AG04449 (cell line): ENCODE measurements around the gene CGN.

Experiments
- CTCF ChIA-PET: fragments of 350-600 bp; formaldehyde crosslinking; extraction: SDS; loops from one replicate; lab custom pipeline; 2021; ENCODE audit warnings: antibody characterized with exemption; lab: Yijun Ruan, JAX
- POLR2A ChIA-PET: fragments of 400-600, 350-600 bp; formaldehyde crosslinking; extraction: SDS; loops from one replicate; lab custom pipeline; 2020; ENCODE audit warnings: antibody characterized with exemption, inconsistent platforms; lab: Yijun Ruan, JAX
- DNase-seq: peaks from one replicate; pipeline ENCODE4 v3.0.0-alpha.2; 2010; ENCODE audit warnings: low read depth, low spot score
- H3K4me3 ChIP-seq: 2 replicates; pipeline ENCODE4 v1.5.1; 2011; ENCODE audit warnings: low read depth, mild to moderate bottlenecking, control low read depth, low read length
- TF ChIP-seq, protein P1 (sequence below): IDR thresholded peaks from one replicate; pipeline ENCODE4 v1.5.1; 2011; ENCODE audit warnings: mild to moderate bottlenecking, moderate library complexity, low read length, control low read depth, inconsistent platforms; ENCODE audit not compliant: insufficient read depth; ENCODE audit errors: missing control alignments

Gene CGN

GRCh38 chr1:151539321-151540020, 28.3 kb downstream of the CGN start:
- peak overlapping the region; percentile 81 for H3K4me3 ChIP-seq
- ChIA-PET CTCF (interaction anchor here (1.0 to 1.9 kb wide), 3 partner anchors 19 to 195 kb away, joined by 3 to 8 read pairs (median 4); no protein-coding TSS in a partner anchor), POLR2A (interaction anchor here (0.9 to 1.2 kb wide), 4 partner anchors 9 to 80 kb away, joined by 4 to 5 read pairs (median 4); partner anchors contain the start of gene POGZ)
- TF ChIP-seq, protein P1, sequence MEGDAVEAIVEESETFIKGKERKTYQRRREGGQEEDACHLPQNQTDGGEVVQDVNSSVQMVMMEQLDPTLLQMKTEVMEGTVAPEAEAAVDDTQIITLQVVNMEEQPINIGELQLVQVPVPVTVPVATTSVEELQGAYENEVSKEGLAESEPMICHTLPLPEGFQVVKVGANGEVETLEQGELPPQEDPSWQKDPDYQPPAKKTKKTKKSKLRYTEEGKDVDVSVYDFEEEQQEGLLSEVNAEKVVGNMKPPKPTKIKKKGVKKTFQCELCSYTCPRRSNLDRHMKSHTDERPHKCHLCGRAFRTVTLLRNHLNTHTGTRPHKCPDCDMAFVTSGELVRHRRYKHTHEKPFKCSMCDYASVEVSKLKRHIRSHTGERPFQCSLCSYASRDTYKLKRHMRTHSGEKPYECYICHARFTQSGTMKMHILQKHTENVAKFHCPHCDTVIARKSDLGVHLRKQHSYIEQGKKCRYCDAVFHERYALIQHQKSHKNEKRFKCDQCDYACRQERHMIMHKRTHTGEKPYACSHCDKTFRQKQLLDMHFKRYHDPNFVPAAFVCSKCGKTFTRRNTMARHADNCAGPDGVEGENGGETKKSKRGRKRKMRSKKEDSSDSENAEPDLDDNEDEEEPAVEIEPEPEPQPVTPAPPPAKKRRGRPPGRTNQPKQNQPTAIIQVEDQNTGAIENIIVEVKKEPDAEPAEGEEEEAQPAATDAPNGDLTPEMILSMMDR = no peak
- DNase-seq = no peak

DNA sequence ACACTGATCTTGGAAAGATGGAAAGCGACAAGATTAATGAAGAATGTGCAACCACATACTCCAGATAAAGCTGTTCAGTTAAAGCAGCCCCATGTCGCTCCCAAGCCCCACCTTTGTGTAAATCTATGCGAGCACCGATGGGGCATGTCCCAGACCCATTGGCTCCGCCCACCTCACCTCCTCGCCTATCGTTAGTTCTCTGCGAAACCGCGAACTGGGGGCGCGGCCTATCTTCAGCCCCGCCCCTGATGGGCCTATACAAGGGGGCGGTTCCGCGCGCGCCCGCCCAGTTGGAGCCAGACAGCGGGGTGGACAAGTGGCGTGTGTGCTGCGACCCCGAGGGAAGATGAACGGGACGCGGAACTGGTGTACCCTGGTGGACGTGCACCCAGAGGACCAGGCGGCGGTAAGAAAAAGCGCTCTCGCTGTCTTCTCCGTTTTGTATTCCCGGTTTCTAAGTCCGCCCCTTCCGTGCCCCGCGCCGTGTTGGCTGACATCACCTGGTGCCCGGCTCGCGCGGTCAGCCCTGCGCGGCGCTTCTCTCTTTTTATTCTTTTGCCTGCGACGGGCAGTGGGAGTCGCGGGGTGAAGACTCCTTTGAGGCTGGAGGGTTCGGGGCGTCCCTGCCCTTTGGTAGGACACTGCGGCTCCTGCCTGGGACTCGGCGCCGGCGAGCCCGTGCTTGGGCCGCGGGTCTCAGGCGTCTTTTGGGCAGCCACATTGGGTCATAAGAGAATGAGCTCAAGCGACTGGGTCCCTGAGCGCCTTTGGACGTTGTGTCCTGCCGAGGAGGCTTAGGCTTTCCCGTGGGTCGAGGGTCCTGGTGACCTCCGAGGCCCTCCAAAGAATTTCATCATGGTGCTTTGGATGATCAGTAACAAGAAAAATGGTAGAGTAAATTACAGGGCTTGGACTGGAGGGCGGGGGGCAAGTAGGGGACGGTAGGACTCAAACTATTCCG, 29.1 kb downstream of the CGN start, which contains the start of gene TUFT1:
TSS of gene TUFT1 (plus strand) at position 289 of the 961 bp plus-strand sequence. CDS start at position 347, 58 bp downstream.
- TF ChIP-seq, protein P1 = no peak
- no peak for DNase-seq
- POLR2A ChIA-PET = interaction anchor here (0.7 to 1.2 kb wide), 7 partner anchors 8 to 111 kb away, joined by 3 to 5 read pairs (median 4); partner anchors contain the start of gene POGZ
- CTCF ChIA-PET = interaction anchor here (1.0 to 3.8 kb wide), 7 partner anchors 8 to 194 kb away, joined by 3 to 18 read pairs (median 4); no protein-coding TSS in a partner anchor
- peak within 1 kb of the TSS; percentile 81 for H3K4me3 ChIP-seq

- no peak for DNase-seq
- TF ChIP-seq, protein P1 = no peak
- ChIA-PET CTCF (interaction anchor here (1.0 to 3.8 kb wide), 6 partner anchors 8 to 193 kb away, joined by 3 to 18 read pairs (median 6); no protein-coding TSS in a partner anchor), POLR2A (interaction anchor here (0.7 to 1.3 kb wide), 5 partner anchors 8 to 125 kb away, joined by 3 to 5 read pairs (median 3); partner anchors contain the start of gene POGZ)
- H3K4me3 ChIP-seq = peak overlapping the region; percentile 81
Observed at GRCh38 chr1:151540982-151541377, 29.8 kb downstream of the CGN start.

DNA sequence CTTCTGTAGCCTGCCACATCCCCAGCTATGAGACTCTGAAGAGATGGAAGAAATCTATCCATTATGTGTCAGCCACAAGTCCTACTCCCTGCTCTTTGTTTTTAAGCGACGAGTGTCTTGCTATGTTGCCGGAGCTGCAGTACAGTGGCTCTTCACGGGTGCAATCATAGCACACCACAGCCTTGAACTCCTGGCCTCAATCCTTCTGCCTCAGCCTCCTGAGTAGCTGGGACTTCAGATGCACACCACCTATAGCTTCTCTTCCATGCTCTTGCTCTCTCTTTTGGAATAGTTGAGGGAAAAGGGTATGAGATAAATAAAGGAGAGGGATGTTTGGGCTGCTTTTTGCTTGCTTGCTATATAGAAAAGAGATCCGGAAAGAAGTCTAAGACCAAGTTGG, 30.6 kb downstream of the CGN start:
- POLR2A ChIA-PET = interaction anchor here (0.6 to 1.3 kb wide), 4 partner anchors 7 to 125 kb away, joined by 3 to 5 read pairs (median 4); partner anchors contain the start of gene POGZ

DNA sequence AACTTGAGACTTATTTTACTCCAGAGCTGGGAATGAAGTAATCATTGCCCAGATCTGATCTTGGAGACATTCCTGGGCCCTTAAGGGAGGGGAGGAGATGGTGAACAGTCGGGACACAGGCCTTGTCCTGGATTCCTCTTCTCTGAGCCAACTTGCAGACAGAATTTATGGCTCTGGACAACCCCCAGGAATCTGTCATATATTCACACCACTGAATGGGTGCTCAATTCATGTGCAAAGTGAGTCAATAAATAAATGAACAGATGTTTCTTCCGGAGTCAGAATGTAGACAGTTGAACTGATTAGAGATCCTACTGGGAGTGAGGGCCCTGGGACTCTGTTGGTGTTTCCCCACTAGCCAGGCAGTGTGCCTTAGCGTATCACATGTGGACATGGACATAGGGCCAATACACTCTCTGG, 31.5 kb downstream of the CGN start:
- peak; percentile 79 for DNase-seq
- ChIA-PET CTCF (interaction anchor here (1.3 to 3.8 kb wide), 3 partner anchors 86 to 192 kb away, joined by 4 to 18 read pairs (median 4); no protein-coding TSS in a partner anchor), POLR2A (no interaction called here)
- H3K4me3 ChIP-seq = peak overlapping the region; percentile 36
- TF ChIP-seq, protein P1 = no peak

More for the DNA sequence above, 30.6 kb downstream of the CGN start:
- no peak for DNase-seq
- CTCF ChIA-PET = interaction anchor here (1.0 to 3.8 kb wide), 7 partner anchors 8 to 193 kb away, joined by 3 to 18 read pairs (median 4); no protein-coding TSS in a partner anchor
- TF ChIP-seq, protein P1 = no peak
- peak overlapping the region; percentile 81 for H3K4me3 ChIP-seq
